Hindlimb muscle (tissue), 1 donor: ENCODE data around the gene ST6GALNAC6. TPM values are rescaled to one million over a fixed set of nuclear protein-coding genes. Genes with fewer than 3 reads are reported as not detected.
"Not testable (repeated sequence)": the region's sequence is repeated elsewhere in the genome, so short reads cannot be mapped to it uniquely, and the experiment has no call there.

Experiments
- DNase-seq: peaks from one replicate; pipeline ENCODE4 v3.0.0-alpha.2; 2013
- polyA plus RNA-seq: library from polyadenylated mRNA; unstranded; fragments of 120-200 nt; gene quantifications from one replicate; pipeline ENCODE4 v1.2.1, GENCODE V29; 2013; ENCODE audit not compliant: insufficient read length

The ST6GALNAC6 gene
- polyA plus RNA-seq, 1 donor, result 70.5 TPM

GRCh38 chr9:127854184-127854806 is 45.1 kb downstream of the ST6GALNAC6 start, which contains the start of gene ENG:
Gene ENG, minus strand, starts transcription at chr9:127854658. Its CDS starts 303 bp downstream, at chr9:127854355.
- peak; percentile 69 for DNase-seq

GRCh38 chr9:127853312-127854183 is 45.9 kb downstream of the ST6GALNAC6 start:
- no peak for DNase-seq

DNA sequence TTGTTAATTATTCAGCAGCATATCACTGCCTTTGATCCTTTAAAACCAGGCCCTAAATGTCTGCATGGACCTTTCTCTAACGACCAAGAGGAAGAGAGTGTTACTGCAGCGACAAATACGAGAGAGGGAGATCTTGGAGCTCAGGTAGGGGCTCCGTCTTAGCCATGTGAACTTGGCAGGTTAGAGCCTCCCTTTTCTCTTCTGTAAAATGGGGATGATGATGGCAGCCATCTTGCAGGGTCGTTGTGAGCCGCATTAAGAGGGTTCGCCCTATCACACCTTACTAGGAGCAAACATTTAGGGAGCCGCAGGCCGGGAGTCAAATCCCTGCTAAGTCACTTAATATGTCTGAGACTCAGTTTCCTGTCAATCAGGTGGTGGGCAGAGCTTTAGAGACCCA is 46.6 kb downstream of the ST6GALNAC6 start:
- no peak for DNase-seq

- DNase-seq, result no peak
Observed at GRCh38 chr9:127850286-127850830, 49.0 kb downstream of the ST6GALNAC6 start.

- no peak for DNase-seq
Observed at GRCh38 chr9:127848756-127849504, 50.5 kb downstream of the ST6GALNAC6 start.

DNA sequence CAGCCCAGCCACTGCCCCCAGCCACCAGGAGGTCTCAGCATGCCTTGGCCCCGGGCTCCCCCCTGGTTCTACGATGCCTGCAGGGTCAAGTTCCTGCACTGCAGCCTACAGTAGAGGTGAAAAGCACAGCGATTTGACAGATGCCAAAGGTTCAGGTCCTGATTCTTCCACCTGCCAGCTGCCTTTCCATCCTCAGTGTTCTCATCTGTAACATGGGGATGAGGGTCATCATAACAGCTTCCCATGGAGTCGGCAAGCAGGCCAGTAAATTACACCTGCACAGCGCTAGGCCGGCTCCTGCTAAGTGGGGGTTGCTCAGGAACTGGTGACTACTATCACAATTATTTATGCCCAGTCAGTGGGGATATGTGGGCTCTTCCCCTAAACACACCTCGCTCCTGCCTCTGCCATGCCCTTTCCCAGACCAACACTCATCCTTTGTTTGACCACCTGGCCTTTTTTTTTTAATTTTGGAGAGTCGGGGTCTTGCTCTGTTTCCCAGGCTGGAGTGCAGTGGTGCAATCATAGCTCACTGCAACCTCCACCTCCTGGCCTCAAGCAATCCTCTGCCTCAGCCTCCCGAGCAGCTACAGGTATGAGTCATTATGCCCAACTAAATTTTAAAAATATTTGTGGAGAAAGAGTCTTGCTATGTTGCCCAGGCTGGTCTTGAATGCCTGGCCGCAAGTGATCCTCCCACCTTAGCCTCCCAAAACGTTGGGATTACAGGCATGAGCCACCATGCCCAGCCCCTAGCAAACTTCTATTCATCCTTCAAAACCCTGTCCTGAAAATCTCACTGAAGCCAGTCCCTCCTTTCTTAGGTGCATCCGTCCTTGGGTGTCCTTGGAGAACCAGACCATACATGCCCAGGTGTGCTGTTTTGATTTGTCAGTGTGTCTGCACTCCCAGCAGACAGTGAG is 51.3 kb downstream of the ST6GALNAC6 start:
- no peak for DNase-seq

GRCh38 chr9:127847178-127847510 is 52.3 kb downstream of the ST6GALNAC6 start:
- no peak for DNase-seq

DNA sequence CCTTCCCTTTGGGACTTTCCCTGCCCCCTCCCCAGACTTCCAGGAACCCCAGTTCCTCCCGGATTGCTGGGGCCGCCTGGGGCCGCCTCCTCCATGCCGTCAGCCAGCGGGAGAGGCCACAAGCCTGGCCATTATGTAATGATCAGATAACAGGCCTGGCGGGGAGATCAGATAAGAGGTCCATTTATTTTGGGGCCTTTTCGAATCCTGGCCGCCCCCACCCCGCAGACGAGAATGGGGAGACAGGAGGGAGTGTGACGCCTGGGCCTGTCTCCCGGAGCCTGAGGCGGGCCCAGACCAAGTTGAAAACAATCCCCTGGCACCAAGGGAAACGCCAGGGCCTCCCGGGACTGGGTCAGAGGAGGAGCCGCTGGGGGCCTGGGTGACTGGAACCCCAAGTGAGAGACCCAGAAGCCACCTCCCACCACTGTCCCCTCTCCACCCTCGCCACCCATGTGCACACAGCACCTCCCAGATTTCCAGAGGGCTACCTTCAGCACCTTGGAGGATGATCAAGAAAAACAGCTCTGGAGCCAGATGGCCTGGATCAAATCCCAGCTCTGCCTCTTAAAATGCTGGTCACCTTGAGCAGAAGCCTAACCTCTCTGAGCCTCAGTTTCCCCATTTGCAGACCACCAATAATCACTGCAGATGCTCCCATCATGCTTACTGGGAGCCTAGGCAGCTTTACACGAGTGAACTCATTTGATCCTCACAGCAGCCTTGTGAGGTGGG is 52.8 kb downstream of the ST6GALNAC6 start:
- DNase-seq, result no peak

DNA sequence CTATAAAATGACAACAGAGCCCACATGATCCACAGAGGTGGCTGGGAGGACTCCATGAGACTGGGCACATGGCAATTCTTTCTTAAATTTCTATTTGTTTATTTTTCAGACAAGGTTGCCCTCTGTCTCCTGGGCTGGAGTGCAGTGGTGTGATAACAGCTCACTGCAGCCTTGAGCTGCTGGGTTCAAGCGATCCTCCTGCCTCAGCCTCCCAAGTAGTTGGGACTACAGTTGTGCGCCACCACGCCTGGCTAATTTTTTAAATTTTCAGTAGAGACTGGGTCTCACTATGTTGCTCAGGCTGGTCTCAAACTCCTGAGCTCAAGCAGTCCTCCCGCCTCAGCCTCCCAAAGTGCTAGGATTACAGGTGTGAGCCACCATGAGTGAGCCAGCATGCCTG is 53.8 kb downstream of the ST6GALNAC6 start:
- DNase-seq, result not testable (repeated sequence)

DNA sequence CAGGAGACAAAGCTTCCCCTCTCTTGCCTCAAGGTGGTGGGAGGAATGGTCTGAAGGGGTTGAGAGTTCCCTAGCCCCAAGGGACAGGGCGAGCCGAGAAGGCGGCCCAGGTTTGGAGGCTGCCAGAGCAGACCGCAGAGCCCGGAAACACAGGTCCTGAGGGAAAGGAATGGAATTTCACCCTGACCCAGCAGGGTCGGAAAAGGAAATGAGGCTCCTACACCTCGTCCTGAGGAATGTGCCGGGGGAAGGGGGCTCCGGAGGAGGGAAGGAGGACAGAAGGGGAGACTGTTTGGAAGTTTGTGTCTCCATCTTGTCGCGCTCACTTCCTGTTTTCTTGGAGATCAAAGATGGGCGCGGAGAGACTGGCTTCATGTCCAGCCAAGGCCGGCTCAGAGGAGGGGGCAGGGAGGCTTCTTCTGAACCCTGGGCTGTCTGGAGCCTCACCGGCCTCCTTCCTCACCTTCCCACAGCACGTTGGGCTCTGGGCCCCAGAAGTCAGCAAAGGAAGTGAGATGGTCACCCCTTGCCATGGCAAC is 54.5 kb downstream of the ST6GALNAC6 start:
- DNase-seq, result no peak

GRCh38 chr9:127841087-127841835 is 58.1 kb downstream of the ST6GALNAC6 start:
- DNase-seq, result no peak

DNA sequence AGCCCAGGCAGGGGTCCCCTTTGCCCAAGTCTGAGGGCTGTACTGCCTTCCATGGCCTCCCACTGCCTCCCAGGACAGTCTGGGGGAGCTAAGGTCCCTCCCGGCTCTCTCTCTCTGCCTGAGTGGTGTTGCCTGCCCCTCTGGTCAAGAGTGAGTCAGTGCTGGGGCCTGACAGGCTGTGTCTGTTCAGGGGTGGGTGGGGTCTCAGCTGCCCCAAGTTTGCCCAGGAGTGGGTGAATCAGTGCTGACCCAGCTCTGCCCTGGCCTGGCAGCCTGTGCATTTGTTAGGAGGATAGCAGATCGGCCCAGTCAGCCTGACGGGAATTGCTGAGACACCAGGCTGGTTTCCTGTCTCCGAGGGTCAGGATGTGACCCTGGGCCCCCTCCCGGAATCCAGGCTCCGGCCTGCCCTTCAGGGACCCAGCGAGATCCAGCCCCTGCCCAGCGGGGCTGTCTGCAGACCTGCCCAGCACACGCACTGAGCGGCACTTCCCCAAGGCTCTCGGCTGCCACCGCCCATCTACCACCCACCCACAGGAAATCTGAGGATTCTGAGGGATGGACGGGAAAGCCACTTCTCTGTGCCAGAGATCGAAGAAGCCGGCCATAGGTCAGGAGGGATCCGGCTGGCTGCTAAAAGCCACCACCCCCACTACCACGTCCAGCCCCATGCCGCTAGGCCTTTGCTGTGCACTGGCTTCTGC is 60.9 kb downstream of the ST6GALNAC6 start:
- no peak for DNase-seq

DNA sequence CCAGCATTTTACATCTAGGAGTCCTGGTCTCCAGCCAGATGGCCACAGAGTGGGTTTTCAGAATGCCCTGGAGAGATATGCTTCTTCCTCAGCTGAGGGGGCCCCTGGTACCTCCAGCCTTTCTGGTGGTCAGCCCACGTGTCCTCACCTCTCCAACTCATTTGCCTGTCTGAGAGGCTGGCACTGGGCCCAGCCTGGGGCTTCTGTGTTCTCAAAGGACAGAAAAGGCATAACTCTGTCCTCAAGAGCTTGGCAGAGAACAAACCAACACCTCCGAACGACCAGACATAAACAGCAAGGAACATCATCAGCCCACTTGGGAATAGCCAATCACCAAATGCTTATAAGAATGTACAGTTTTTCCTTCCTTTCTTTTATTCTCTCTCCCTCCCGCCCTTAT is 62.1 kb downstream of the ST6GALNAC6 start:
- DNase-seq, result no peak

DNA sequence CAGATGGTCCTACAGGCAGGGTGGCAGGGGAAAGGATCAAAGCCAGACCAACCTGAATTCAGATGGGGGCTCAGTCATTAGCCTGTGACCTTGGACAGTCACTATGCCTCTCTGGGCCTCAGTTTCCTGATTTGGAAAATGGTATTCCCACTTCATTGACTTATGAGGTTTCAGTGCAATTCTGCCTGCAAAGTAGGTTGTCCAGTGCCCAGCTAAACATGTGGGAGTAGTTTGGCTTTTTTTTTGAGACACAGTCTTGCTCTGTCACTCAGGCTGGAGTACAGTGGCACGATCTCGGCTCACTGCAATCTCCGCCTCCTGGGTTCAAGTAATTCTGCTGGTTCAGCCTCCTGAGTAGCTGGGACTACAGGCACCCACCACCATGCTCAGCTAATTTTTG is 62.8 kb downstream of the ST6GALNAC6 start:
- DNase-seq, result not testable (repeated sequence)

- peak; percentile 61 for DNase-seq
Observed at GRCh38 chr9:127835991-127836516, 63.3 kb downstream of the ST6GALNAC6 start.
